T-helper 17 cell (primary cell): ENCODE measurements around the gene MYCN. TPM values are rescaled to one million over a fixed set of nuclear protein-coding genes. Genes with fewer than 3 reads are reported as not detected.
"Not testable (repeated sequence)": the region's sequence is repeated elsewhere in the genome, so short reads cannot be mapped to it uniquely, and the experiment has no call there.

ENCODE experiments used
- ATAC-seq: fragments of 150-1000 bp; cut with Tn5 transposase; 2 replicates; pipeline ENCODE4 v1.10.0; 2021; ENCODE audit warnings: mild to moderate bottlenecking, moderate library complexity
- DNase-seq, 3 donors: peaks; one replicate each; pipeline versions ENCODE4 v3.0.0 to v3.0.0-alpha.2; 2020 to 2021
- H3K9me3 ChIP-seq: one replicate; pipeline ENCODE4 v1.7.0; 2013; ENCODE audit warnings: low read length, mild to moderate bottlenecking; ENCODE audit not compliant: control insufficient read depth, poor library complexity, severe bottlenecking
- H3K27ac Mint-ChIP-seq: one replicate; pipeline ENCODE4 v1.8.0; 2022; ENCODE audit warnings: mild to moderate bottlenecking, moderate library complexity, mixed read lengths
- H3K27me3 Mint-ChIP-seq: one replicate; pipeline ENCODE4 v1.8.0; 2022; ENCODE audit warnings: mixed read lengths
- H3K36me3 Mint-ChIP-seq: one replicate; pipeline ENCODE4 v1.8.0; 2022; ENCODE audit warnings: low read depth, mixed read lengths
- H3K4me1 Mint-ChIP-seq: one replicate; pipeline ENCODE4 v1.8.0; 2022; ENCODE audit warnings: mild to moderate bottlenecking, mixed read lengths
- H3K4me3 Mint-ChIP-seq: one replicate; pipeline ENCODE4 v1.8.0; 2022; ENCODE audit warnings: mild to moderate bottlenecking, moderate library complexity, mixed read lengths
- total RNA-seq, 4 donors: library from RNA in 2 of 4; stranded (reverse) in 2 of 4; gene quantifications; one replicate each; pipeline ENCODE4 v1.2.3 and lab custom pipeline; 2022 to 2026

Gene MYCN
- total RNA-seq, 2 donors from 2014 or later = 0.37 TPM; not detected in 1

DNA sequence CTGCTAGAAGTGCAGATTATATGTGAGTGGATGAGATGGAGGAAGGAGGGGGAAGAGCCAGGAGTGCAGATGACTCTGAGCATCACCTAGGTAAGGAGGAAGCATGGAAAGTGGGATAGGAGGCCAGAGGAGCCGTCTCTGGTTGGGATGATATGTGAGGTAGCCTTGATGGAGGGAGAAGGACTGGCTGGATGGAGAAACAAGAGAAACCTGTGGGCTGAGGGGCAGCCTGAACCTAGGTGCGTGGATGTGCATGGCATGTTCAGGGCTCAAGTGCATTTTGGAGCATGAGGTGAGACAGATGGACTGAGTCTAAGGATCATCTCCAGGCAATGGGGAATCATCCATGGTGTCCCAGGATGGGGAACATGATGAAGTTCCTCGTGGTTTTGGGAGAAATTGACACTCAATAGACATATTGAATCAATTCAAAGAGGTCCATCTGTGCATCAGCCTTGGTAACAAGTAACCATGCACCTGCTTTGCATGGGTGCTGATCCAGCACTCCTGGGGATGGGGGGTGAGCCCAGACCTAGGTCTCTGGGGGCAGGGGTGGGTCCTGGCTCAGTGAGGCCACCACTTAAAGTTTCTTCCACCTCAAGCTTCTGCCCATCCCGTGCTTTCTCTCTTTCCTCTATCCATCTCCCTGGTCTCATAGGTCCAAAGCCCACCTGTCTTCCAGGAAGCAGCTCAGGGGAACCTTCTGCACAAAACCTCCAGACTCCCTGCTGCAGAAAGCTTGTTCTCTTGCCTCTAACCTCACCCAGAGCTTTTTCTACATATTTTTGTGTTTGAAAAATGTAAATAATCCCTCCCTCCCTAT is 19.2 kb downstream of the MYCN start:
- no peaks in the 10 kb centered on the region for H3K36me3 Mint-ChIP-seq
- DNase-seq = no peak
- no peak overlapping the region for H3K4me3 Mint-ChIP-seq
- ATAC-seq = no peak
- H3K9me3 ChIP-seq = no peaks in the 10 kb centered on the region
- H3K27me3 Mint-ChIP-seq = peaks cover 5% of the 10 kb centered on the region
- no peaks in the 10 kb centered on the region for H3K4me1 Mint-ChIP-seq
- no peak overlapping the region for H3K27ac Mint-ChIP-seq

GRCh38 chr2:15960154-15960520 is 19.8 kb downstream of the MYCN start:
- not testable (repeated sequence) for H3K4me3 Mint-ChIP-seq, H3K27ac Mint-ChIP-seq, DNase-seq, H3K9me3 ChIP-seq, H3K4me1 Mint-ChIP-seq, ATAC-seq, H3K36me3 Mint-ChIP-seq, H3K27me3 Mint-ChIP-seq

DNA sequence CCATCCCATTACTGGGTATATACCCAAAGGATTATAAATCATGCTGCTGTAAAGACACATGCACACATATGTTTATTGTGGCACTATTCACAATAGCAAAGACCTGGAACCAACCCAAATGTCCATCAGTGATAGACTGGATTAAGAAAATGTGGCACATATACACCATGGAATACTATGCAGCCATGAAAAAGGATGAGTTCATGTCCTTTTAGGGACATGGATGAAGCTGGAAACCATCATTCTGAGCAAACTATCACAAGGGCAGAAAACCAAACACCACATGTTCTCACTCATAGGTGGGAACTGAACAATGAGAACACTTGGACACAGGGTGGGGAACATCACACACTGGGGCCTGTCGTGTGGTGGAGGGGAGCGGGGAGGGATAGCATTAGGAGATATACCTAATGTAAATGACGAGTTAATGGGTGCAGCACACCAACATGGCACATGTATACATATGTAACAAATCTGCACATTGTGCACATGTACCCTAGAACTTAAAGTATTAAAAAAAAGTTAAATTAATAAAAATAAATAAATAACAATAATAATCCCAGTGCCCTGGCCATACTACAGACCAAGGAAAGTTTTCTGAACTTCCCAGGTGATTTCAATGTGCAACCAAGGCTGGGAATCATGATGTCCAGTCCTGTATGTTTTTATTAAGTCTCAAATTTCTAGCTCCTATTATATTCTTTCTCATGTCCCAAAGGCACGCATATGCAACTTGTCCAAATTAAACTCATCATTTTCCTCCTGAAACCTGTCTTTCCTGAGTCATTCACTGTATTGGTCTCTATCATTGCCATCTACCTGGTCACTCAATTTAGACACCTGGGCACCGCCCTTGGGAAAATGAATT is 23.0 kb downstream of the MYCN start:
- peaks cover 19% of the 10 kb centered on the region for H3K4me1 Mint-ChIP-seq
- H3K36me3 Mint-ChIP-seq, ATAC-seq, H3K27ac Mint-ChIP-seq, H3K9me3 ChIP-seq, DNase-seq, H3K4me3 Mint-ChIP-seq, H3K27me3 Mint-ChIP-seq: not testable (repeated sequence)

- H3K9me3 ChIP-seq = no peaks in the 10 kb centered on the region
- DNase-seq = no peak
- H3K36me3 Mint-ChIP-seq = no peaks in the 10 kb centered on the region
- H3K4me1 Mint-ChIP-seq = peaks cover 19% of the 10 kb centered on the region
- no peak for ATAC-seq
- no peaks in the 10 kb centered on the region for H3K27me3 Mint-ChIP-seq
- H3K27ac Mint-ChIP-seq = no peak overlapping the region
- H3K4me3 Mint-ChIP-seq = no peak overlapping the region
These were observed 23.8 kb downstream of the MYCN start for GRCh38 chr2:15963977-15964670.

GRCh38 chr2:15964936-15965563 is 24.7 kb downstream of the MYCN start:
- DNase-seq (no peak), ATAC-seq (no peak)
- H3K27me3 Mint-ChIP-seq = no peaks in the 10 kb centered on the region
- no peaks in the 10 kb centered on the region for H3K36me3 Mint-ChIP-seq
- H3K27ac Mint-ChIP-seq = peak overlapping the region; percentile 43
- H3K4me3 Mint-ChIP-seq = no peak overlapping the region
- H3K4me1 Mint-ChIP-seq = peaks cover 19% of the 10 kb centered on the region
- H3K9me3 ChIP-seq = no peaks in the 10 kb centered on the region

GRCh38 chr2:15965564-15966019 is 25.2 kb downstream of the MYCN start:
- Mint-ChIP-seq H3K4me1 (peaks cover 19% of the 10 kb centered on the region), H3K27me3 (no peaks in the 10 kb centered on the region), H3K4me3 (peak overlapping the region; percentile 77), H3K27ac (peak overlapping the region; percentile 41), H3K36me3 (no peaks in the 10 kb centered on the region)
- ATAC-seq (peak; percentile 64), DNase-seq (no peak)
- H3K9me3 ChIP-seq = no peaks in the 10 kb centered on the region

DNA sequence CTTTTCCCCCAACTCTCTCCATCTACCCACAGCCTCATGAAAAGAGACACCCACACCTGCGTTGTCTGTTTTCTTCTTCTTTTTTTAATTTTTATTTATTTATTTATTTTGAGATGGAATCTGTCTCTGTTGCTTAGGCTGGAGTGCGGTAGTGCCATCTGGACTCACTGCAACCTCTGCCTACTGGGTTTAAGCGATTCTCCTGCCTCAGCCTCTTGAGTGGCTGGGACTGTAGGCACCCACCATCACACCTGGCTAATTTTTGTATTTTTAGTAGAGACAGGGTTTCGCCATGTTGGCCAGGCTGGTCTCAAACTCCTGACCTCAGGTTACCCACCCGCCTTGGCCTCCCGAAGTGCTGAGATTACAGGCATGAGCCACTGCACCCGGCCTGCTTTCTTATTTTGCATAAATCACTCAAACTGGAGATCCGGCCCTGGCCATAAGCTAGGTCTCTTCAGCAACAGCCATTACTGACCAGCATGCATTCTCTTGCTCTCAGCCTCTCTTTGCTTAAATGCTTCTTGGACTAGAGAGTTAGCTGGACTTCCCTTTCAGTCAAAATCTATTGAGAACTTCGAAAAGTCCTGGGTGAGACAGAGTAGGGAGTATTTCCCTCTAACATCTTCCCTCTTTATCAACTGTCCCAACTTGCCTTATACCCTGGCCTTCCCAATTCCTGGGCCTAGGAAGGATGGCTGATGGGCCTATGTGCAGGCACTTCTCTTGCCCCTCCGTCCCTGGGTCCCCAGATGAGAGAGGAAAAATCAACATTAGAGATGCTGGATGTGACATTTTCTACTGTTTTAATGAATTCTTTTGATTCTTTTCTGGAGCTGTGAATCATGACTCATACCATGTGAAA is 27.3 kb downstream of the MYCN start:
- Mint-ChIP-seq H3K36me3 (no peaks in the 10 kb centered on the region), H3K4me3 (no peak overlapping the region), H3K27me3 (peaks cover 5% of the 10 kb centered on the region), H3K4me1 (peaks cover 19% of the 10 kb centered on the region), H3K27ac (no peak overlapping the region)
- H3K9me3 ChIP-seq = no peaks in the 10 kb centered on the region
- ATAC-seq (no peak), DNase-seq (no peak)

DNA sequence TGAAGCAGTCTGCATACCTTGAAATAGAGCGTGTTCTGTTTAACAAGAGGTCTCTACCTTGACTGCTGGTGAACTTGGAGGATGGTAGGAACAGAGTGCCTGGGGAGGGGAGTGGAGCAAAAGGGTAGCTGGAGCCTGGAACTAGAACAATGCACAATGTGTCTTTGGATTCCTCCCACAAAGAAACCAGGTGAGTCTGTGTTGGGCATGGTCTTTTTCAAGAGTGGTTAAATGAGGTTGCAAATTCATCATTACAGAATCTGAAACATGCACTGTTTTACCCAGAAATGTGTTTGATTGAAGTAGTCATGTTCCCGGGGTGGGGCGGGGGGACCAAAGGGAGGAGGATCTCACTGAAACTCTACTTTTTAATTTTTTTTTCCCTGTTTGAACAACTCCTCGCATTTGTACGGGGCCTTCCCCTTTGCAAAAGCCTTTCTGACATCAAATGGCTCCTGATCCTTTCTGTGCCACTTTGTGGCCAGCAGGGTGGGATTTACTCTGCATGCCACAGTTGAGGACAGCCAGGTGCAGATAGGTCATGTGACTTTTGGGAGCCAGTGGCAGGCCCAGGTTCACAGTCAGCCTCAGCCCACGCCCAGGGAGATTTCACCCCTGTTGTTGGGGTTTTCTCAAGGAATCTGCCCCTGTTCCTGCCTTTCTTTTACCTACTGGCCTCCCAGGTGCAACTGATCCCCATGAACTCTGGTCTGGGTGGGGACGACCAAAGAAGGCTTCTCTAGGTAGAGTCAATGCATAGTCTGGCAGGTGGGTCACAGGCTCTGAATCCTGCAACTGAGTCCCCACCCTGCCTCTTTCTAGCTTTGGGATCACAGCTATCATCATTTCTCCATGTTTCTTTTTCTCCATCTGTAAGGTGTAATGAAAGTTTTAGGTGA is 28.2 kb downstream of the MYCN start:
- Mint-ChIP-seq H3K27ac (no peak overlapping the region), H3K36me3 (no peaks in the 10 kb centered on the region), H3K4me3 (no peak overlapping the region), H3K4me1 (peaks cover 19% of the 10 kb centered on the region), H3K27me3 (peaks cover 5% of the 10 kb centered on the region)
- ATAC-seq (no peak), DNase-seq (no peak)
- no peaks in the 10 kb centered on the region for H3K9me3 ChIP-seq

DNA sequence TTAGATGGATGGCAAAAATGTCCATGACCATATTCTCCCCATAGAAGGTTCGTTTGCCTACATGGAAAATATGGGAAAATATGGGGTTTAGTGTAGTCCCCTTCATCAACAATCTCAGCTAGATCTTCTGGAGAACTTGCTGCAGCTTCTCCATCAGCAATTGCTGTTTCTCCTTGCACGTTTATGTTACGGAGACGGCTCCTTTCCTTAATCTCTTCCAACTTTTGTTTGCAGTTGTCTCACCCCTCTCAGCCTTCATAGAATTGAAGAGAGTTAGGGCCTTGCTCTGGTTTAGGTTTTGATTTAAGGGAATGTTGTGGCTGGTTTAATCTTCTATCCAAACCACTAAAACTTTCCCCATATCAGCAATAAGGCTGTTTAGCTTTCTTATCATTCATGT is 28.9 kb downstream of the MYCN start:
- H3K4me1 Mint-ChIP-seq = peaks cover 19% of the 10 kb centered on the region
- H3K4me3 Mint-ChIP-seq = no peak overlapping the region
- no peak for DNase-seq
- peaks cover 5% of the 10 kb centered on the region for H3K27me3 Mint-ChIP-seq
- no peaks in the 10 kb centered on the region for H3K36me3 Mint-ChIP-seq
- no peaks in the 10 kb centered on the region for H3K9me3 ChIP-seq
- ATAC-seq = no peak
- H3K27ac Mint-ChIP-seq = no peak overlapping the region

GRCh38 chr2:15970701-15971100 is 30.4 kb downstream of the MYCN start:
- Mint-ChIP-seq H3K27me3 (peaks cover 5% of the 10 kb centered on the region), H3K4me3 (no peak overlapping the region), H3K4me1 (peaks cover 15% of the 10 kb centered on the region), H3K36me3 (no peaks in the 10 kb centered on the region), H3K27ac (no peak overlapping the region)
- DNase-seq = no peak
- no peaks in the 10 kb centered on the region for H3K9me3 ChIP-seq
- ATAC-seq = no peak

DNA sequence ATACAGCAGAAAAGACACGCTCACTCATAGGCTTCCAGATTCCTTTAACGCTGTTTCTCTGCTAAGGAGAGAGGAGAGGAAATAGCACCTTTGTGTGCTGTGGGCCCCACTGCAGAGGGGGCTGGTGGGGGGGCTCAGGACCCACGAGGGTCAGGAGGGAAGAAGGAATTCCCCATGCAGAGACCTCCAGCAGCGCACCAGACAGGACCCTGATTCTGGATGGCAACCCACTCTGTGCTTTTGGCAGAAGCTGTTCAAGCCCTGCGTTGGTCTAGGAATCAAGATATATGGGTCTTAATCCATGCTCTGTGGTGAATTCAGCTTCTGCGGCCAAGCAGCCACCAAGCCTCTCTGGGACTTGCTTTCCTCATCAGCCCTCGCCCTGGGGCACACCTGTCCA is 31.0 kb downstream of the MYCN start:
- Mint-ChIP-seq H3K27me3 (peaks cover 5% of the 10 kb centered on the region), H3K4me3 (no peak overlapping the region), H3K36me3 (no peaks in the 10 kb centered on the region), H3K27ac (no peak overlapping the region), H3K4me1 (peaks cover 9% of the 10 kb centered on the region)
- DNase-seq (no peak), ATAC-seq (no peak)
- no peaks in the 10 kb centered on the region for H3K9me3 ChIP-seq
